Stimulated activated CD8-positive, alpha-beta memory T cell treated with anti-CD3 and anti-CD28 coated beads, Interleukin-15, amount 100 ng/mL, for 48 hours (primary cell): ENCODE data around the gene STIM2.

Experiments
- DNase-seq, 2 donors: peaks; one replicate each; pipeline ENCODE4 v3.0.0-alpha.2; 2020; ENCODE audit warnings: low read depth in 2 of 2

STIM2 gene

GRCh38 chr4:27040356-27040755 is 179.7 kb downstream of the STIM2 start:
- no peak for DNase-seq

- DNase-seq = no peak
Observed at GRCh38 chr4:27042411-27042810, 181.8 kb downstream of the STIM2 start.

GRCh38 chr4:27043200-27043599 is 182.6 kb downstream of the STIM2 start:
- DNase-seq = no peak

GRCh38 chr4:27046851-27047250 is 186.2 kb downstream of the STIM2 start:
- DNase-seq = no peak

DNA sequence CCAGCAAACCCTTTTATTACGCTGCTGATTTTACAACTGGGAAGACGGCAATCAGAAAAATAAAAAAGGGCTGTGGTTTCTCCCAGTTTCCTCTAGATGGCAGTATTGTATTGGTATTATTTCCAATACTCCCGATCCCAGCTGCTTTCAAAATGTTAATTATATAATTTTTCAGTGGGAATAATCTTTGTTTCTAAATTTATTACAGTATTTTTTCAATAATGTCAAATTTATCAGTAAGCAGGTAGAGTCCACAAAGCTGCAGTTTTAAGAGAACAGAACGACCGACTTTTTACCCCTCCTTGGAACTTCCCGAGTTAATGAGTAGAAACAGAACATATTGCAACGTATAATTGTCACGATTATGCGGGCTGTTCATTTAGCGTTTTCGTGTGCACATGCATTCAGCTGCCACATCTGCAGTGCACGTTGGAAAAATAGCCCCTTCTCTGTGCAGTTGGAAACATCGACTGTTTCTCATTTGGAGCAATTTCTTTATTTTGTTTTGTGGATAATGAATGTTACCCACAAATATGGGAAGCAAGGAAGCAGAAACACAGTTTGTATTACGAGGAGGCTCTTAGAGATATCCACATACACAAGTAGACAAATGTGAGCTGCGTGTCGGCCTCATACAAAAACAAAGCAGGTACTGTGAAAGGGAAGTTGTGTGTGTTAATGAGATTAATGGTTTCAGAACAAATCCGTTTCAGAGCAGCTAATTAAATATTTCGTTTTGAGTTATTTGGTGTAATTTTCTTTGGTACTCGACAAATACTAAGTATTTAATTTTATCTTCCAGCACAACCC is 188.0 kb downstream of the STIM2 start:
- DNase-seq = no peak

DNA sequence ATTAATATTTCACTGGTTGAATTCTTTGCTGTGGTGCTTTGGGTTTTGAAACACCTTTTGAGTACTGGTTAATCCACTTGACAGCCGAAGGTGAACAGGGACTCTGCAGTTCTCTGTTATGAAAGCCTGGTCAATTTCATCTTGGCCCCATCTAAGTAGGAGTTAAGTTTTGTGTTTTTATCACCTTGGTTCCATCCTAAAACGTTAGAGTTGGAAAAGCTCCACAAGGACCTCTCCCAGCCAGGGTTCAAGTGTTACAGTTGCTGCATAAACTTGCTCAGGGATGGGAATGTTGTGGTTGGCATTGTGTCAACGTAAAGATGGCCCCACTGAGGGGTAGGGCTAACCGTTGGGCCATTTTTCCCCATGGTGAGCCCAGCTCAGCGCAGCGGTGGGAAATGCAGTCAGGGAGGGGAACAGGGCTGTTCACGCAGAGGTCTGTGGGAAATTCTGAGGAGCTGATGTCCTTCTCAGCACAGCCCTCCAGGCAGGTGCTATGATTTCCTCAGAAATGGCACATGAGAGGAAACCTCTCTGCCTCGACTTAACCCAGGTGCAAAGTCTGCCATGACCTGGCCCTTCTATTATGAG is 188.7 kb downstream of the STIM2 start:
- no peak for DNase-seq

DNA sequence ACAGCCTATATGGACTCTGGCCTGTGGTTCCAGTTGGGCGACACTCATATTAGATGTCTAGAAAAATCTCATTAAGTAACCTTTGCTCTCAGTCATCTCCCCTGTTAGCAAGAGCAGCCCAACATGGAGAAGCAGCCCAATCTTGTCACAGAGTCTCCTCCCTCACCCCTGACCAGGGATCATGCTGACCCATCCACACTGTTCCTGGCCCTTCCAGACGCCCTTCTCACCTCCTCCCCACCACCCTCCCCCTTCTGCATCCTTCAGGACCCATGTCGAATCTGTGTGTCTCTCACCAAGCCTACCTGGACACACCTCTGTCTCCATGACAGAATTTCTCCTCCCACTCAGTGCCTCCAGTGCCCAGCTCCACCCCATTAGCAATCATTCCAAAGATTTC is 190.1 kb downstream of the STIM2 start:
- no peak for DNase-seq

DNA sequence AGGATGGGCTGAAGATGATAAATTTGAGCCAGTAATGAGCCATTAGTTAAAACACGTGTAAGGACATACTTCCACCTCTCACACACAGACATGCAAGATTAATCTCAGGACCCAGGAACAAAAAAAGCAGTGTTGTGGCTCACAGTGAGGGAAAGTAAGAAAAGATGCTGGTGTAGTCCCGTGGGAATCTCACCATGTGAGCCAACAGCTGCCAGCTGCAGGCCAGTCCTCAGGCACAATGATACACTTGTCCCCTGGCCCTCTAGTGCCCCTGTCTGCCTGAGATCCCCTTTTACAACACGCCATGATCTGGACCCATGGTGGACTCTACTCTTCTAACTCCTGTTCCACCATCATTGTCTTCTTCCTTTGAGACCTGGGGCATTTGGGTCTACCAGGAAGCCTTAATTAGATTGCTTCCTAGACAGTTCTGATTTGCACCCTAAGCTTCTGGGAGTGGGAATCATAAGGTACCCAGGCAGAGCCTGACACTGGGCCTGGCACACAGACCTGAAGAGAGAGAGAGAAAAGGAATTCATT is 194.7 kb downstream of the STIM2 start:
- no peak for DNase-seq

- no peak for DNase-seq
Observed at GRCh38 chr4:27056281-27056680, 195.6 kb downstream of the STIM2 start.

DNA sequence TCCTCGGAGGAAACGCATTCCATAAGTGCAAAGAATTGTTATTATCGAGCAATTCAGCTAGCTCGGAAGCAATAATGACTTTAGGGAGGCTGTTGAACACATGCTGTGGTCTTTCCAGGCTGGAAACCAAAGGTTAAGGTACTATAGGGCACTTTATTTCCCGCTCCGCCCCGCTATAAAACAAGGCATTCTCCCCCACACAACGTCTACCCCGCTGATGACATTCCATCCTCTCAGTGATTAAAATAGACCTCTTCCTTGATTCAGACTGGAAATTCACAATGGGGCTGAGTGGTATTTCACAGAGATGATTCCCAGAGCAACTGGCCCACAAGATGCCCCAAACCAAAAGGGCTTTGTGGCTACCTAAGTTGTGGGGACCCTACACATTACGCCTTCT is 196.4 kb downstream of the STIM2 start:
- no peak for DNase-seq

- no peak for DNase-seq
Observed at GRCh38 chr4:27057662-27058061, 197.0 kb downstream of the STIM2 start.

- DNase-seq = no peak
Observed at GRCh38 chr4:27058819-27059406, 198.3 kb downstream of the STIM2 start.

- DNase-seq = no peak
Observed at GRCh38 chr4:27059446-27059845, 198.8 kb downstream of the STIM2 start.

DNA sequence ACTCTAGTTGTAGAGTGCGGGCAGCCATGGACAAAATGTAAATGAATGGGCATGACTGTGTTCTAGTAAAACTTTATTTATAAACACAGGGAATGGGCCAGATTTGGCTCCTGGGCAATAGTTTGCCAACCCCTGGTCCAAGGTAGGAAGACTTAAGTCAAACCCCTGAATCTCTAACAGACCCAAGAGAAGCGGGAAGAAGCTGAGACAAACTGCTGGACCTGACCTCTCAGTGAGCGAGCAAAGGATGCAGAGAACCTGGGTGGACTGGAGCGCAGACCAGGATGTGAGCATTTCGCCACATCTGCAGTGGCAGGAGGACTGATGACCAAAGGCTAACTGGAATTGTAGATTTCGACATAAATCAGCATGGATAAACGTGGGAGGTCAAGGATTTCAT is 201.6 kb downstream of the STIM2 start:
- no peak for DNase-seq

DNA sequence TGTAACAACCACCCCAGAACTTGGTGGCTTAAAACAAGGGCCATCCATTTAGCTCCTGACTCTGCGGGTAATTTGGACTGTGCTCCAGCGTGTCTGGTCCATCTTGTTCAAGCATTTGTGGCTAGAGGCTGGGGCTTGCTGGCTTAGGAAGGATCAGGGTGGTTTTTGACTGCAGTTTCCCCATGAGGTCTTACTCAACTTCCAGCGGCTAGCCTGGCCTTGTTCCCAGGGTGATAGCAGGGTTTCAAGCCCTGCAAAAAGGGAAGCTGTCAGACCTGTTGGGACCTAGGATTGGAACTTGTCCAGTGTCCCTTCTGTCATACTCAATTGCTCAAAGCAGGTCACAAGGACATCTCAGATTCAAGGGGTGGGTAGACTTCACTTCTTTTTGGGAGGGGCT is 205.9 kb downstream of the STIM2 start:
- DNase-seq = no peak

- no peak for DNase-seq
Observed at GRCh38 chr4:27068151-27068867, 207.7 kb downstream of the STIM2 start.
